ENCODE data around the gene CDKAL1.

Gene CDKAL1

DNA sequence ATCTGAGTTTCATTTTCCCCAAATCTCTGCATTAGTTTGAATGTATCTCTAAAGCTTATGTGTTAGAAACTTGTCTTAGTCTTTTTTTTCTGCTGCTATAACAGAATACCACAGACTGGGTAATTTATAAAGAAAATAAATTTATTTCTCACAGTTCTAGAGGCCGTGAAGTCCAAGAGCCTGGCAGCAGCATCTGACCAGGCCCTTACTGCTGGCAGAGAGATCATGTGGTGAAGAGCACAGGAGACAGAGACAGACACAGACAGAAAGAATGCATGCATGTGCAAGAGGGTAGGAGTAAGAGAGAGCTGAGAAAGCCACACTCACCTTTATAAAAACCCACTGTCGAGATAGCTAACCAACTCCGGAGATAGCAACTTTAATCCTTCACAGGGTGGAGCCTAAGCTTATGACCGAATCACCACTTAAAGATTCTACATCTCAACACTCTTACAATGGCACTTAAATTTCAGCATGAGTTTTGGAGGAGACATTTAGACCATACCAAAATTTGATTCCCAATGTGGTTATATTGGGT, 646.6 kb downstream of the CDKAL1 start:
- TF ChIP-seq, protein P1, sequence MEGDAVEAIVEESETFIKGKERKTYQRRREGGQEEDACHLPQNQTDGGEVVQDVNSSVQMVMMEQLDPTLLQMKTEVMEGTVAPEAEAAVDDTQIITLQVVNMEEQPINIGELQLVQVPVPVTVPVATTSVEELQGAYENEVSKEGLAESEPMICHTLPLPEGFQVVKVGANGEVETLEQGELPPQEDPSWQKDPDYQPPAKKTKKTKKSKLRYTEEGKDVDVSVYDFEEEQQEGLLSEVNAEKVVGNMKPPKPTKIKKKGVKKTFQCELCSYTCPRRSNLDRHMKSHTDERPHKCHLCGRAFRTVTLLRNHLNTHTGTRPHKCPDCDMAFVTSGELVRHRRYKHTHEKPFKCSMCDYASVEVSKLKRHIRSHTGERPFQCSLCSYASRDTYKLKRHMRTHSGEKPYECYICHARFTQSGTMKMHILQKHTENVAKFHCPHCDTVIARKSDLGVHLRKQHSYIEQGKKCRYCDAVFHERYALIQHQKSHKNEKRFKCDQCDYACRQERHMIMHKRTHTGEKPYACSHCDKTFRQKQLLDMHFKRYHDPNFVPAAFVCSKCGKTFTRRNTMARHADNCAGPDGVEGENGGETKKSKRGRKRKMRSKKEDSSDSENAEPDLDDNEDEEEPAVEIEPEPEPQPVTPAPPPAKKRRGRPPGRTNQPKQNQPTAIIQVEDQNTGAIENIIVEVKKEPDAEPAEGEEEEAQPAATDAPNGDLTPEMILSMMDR (IDR thresholded peaks at IDR 0.05; ENCODE audit: low read depth, low read length): no peak
- Histone ChIP-seq H3K4me1 (peaks cover 7% of the 10 kb centered on the region), H3K9me3 (no peaks in the 10 kb centered on the region), H3K36me3 (no peaks in the 10 kb centered on the region), H3K4me3 (ENCODE audit: low read depth, low read length) (no peak overlapping the region), H3K27me3 (no peaks in the 10 kb centered on the region)
- no peak for DNase-seq

DNA sequence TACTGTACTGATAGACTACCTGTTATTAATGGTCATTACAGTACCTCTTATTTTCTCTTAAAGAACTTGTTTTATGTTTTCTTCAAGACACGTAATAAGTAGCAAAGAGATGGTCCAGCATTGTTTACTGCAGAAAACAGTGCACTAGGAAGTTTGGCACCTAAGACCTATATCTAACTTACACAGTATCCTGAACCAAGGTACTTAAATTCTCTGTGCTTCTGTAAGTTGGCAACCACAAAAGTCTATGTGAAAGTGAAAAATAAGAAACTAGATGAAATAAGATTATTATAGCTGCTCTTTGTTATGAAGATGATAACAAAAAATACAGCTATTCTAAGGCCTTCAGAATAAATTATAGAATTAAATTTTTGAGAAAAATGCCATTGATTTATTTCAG, 647.6 kb downstream of the CDKAL1 start:
- Histone ChIP-seq H3K36me3 (no peaks in the 10 kb centered on the region), H3K4me1 (peaks cover 2% of the 10 kb centered on the region), H3K9me3 (no peaks in the 10 kb centered on the region), H3K27me3 (no peaks in the 10 kb centered on the region), H3K4me3 (ENCODE audit: low read depth, low read length) (no peak overlapping the region)
- TF ChIP-seq, protein P1 (IDR thresholded peaks at IDR 0.05; ENCODE audit: low read depth, low read length): no peak
- no peak for DNase-seq

DNA sequence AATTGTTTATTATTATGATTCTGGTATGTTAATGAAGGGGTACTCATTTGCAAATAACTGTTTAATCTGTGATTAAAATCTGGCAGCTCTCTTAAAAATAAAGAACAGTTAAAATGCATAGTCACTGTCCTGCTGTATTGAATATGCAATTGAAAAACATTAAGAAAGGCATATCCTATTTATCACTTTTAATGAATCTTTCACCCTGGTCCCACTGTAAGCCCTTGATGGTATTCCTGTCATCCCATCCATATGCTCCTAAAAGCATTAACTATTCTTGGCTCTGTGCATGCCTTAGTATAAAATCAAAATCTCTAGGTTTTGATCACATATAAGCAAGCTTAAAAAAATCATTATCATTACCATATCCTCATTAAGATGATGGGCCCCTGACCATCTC, 648.3 kb downstream of the CDKAL1 start:
- Histone ChIP-seq H3K4me3 (ENCODE audit: low read depth, low read length) (no peak overlapping the region), H3K9me3 (no peaks in the 10 kb centered on the region), H3K36me3 (no peaks in the 10 kb centered on the region), H3K4me1 (peaks cover 2% of the 10 kb centered on the region; the same call in 1 of the 2 replicates), H3K27me3 (no peaks in the 10 kb centered on the region)
- no peak for DNase-seq
- TF ChIP-seq, protein P1 (IDR thresholded peaks at IDR 0.05; ENCODE audit: low read depth, low read length): no peak

DNA sequence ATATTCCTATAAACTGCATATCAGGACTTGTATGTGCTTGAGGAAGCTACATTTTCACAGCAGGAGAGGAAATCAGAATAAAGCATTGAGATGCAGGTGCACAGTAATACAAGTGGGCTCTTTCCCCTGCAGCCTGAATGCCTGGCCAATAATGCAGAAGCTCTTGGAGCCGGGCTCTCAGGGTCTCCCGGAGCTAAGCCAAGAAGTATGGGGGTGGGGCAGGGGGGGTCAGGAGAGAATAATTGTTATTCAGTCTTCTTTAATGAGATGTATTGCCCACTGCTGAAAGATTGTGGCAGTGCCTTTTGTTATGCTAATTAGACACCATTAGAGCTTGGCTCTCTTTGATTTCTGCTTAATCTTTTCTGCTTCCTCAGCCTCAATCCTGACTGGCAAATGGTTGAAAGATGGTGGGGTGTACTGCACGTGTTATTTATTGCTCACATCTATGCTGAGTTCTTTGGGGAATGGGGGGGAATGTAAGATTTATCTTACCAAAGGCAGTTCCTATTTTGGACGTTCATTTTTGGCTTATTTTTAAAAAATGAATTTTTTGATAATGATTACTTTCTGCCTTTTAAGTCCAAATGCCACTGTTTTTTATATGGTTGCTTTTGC, 651.7 kb downstream of the CDKAL1 start:
- H3K27me3 ChIP-seq: no peaks in the 10 kb centered on the region
- no peak for DNase-seq
- peaks cover 3% of the 10 kb centered on the region for H3K4me1 ChIP-seq
- TF ChIP-seq, protein P1 (IDR thresholded peaks at IDR 0.05; ENCODE audit: low read depth, low read length): no peak
- no peaks in the 10 kb centered on the region for H3K36me3 ChIP-seq
- no peaks in the 10 kb centered on the region for H3K9me3 ChIP-seq
- no peak overlapping the region for H3K4me3 ChIP-seq (ENCODE audit: low read depth, low read length)

DNA sequence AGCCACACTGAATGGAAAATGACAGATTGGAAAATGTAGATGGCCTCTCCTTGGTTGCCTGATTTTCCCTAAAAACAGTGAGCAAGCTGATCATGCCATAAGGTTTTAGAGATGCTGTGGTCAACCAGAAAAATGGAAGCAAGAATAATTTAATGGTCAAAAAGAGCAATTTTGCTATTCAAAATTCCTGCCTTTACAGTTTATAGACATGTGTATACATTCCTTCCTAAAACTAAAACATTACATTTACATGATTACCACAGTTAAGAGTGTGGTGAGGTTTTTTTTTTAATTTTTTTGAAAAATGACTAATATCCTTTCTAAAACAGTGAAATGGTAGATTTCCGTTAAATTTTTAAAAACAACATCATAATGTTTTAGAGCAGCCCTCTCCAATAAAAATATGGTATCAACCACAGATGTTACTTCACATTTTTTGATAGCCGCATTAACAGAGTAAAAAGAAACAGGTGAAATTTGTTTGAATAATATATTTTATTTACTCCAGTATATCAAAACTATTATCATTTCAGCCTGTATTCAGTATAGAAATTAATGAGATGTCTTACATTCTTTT, 652.3 kb downstream of the CDKAL1 start:
- Histone ChIP-seq H3K27me3 (no peaks in the 10 kb centered on the region), H3K9me3 (no peaks in the 10 kb centered on the region), H3K4me3 (ENCODE audit: low read depth, low read length) (no peak overlapping the region), H3K4me1 (peaks cover 3% of the 10 kb centered on the region; the same call in 1 of the 2 replicates), H3K36me3 (no peaks in the 10 kb centered on the region)
- TF ChIP-seq, protein P1 (IDR thresholded peaks at IDR 0.05; ENCODE audit: low read depth, low read length): no peak
- DNase-seq: no peak

DNA sequence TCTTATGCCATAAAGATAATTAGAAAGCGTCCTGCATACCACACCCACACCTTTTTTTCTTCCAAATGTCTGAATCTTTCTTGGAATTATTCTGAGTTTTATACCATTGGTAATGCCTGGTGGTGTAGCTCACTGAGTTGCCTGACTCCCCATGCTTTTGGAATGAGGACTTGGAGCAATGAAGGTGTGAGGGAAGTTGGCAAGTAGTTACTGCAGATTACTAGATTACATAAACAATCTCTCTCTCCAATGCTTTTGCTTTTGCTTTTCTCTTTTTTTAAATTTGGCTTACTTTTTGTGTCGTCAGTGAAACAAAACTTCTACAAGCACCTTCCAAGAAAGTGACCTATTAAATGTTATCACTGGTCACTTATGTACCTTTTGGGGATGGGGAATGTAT, 653.2 kb downstream of the CDKAL1 start:
- TF ChIP-seq, protein P1 (IDR thresholded peaks at IDR 0.05; ENCODE audit: low read depth, low read length): no peak
- Histone ChIP-seq H3K36me3 (no peaks in the 10 kb centered on the region), H3K4me3 (ENCODE audit: low read depth, low read length) (no peak overlapping the region), H3K9me3 (no peaks in the 10 kb centered on the region), H3K4me1 (peaks cover 3% of the 10 kb centered on the region; the same call in 1 of the 2 replicates), H3K27me3 (no peaks in the 10 kb centered on the region)
- DNase-seq: no peak

All from BE2C (cell line).